Measurements from ENCODE around the gene C10orf90.

Gene C10orf90

DNA sequence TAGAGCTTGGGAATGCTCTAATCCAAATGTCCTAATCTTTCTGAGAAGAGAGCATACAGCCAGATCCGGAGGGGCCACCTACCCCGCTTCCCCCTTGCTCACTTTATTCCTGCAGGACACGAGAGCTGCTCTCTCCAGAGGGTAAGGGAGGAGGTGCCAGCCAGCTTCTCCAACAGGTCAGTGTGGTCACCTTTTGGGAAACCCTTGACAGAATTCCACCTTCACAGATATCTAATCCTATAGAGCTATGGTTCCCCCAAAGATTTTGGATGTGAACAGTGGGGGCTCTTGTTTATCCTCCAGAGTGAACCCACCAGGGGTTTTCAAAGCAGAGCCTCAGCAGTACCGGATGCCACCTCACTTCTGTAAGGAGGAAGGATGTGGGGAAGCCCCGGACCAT is 34.6 kb upstream of the C10orf90 start:
- TF ChIP-seq, protein P1, sequence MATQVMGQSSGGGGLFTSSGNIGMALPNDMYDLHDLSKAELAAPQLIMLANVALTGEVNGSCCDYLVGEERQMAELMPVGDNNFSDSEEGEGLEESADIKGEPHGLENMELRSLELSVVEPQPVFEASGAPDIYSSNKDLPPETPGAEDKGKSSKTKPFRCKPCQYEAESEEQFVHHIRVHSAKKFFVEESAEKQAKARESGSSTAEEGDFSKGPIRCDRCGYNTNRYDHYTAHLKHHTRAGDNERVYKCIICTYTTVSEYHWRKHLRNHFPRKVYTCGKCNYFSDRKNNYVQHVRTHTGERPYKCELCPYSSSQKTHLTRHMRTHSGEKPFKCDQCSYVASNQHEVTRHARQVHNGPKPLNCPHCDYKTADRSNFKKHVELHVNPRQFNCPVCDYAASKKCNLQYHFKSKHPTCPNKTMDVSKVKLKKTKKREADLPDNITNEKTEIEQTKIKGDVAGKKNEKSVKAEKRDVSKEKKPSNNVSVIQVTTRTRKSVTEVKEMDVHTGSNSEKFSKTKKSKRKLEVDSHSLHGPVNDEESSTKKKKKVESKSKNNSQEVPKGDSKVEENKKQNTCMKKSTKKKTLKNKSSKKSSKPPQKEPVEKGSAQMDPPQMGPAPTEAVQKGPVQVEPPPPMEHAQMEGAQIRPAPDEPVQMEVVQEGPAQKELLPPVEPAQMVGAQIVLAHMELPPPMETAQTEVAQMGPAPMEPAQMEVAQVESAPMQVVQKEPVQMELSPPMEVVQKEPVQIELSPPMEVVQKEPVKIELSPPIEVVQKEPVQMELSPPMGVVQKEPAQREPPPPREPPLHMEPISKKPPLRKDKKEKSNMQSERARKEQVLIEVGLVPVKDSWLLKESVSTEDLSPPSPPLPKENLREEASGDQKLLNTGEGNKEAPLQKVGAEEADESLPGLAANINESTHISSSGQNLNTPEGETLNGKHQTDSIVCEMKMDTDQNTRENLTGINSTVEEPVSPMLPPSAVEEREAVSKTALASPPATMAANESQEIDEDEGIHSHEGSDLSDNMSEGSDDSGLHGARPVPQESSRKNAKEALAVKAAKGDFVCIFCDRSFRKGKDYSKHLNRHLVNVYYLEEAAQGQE (IDR thresholded peaks at IDR 0.05; ENCODE audit: low read depth), result no peak
- TF ChIP-seq EP300 (IDR thresholded peaks at IDR 0.05; ENCODE audit: borderline replicate concordance), result no peak
- TF ChIP-seq TAF1 (IDR thresholded peaks at IDR 0.05; ENCODE audit: low read depth), result no peak
- TF ChIP-seq CEBPB (IDR thresholded peaks at IDR 0.05), result no peak

DNA sequence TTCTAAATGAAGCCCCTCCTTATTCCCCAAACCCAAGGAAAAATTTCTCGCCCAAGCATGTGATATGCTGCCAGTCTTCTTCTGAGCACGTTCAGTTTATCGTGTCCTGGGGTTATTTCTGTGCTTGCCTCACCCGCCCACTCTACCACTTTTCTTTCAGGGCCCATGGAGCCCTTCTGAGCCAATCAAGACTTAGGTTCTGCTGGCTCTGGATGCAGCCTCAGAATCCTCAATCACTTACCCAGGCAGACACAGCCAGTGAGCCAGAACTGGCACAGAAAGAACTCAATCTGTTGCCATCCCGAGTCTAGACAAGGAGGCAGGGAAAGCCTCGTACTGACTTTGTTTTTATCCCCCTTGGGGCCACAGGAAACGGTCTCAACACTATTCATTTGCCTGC is 34.2 kb upstream of the C10orf90 start:
- no peak for TF ChIP-seq ZBTB7A (IDR thresholded peaks at IDR 0.05; ENCODE audit: low read depth)
- no peak for TF ChIP-seq EP300 (IDR thresholded peaks at IDR 0.05; ENCODE audit: borderline replicate concordance)
- no peak for TF ChIP-seq TAF1 (IDR thresholded peaks at IDR 0.05; ENCODE audit: low read depth)
- TF ChIP-seq CREB1 (IDR thresholded peaks at IDR 0.05; ENCODE audit: low read depth), result no peak
- TF ChIP-seq FOXM1 (IDR thresholded peaks at IDR 0.05; ENCODE audit: borderline replicate concordance, low read depth), result no peak

DNA sequence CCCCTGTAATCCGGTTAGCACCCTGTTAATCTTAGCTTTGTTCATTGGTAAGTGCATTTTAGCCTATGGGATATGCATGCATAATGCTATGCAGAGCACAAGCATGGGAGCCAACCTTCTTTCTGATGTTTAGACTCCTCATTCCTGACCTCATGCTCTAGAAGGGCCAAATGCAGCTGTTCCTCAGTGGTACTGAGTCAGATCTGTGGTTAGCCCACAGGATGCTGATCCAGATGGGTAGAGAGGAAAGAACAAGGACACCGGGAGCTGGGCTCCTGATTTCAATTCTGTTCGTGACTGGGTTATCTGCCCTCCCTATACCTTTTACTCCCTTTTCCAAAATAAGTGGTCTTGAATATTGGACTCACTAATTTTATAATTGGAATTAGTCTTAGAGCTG is 31.7 kb upstream of the C10orf90 start:
- no peak for TF ChIP-seq TAF1 (IDR thresholded peaks at IDR 0.05; ENCODE audit: low read depth)
- no peak for TF ChIP-seq RAD21 (IDR thresholded peaks at IDR 0.05; ENCODE audit: low read depth)

DNA sequence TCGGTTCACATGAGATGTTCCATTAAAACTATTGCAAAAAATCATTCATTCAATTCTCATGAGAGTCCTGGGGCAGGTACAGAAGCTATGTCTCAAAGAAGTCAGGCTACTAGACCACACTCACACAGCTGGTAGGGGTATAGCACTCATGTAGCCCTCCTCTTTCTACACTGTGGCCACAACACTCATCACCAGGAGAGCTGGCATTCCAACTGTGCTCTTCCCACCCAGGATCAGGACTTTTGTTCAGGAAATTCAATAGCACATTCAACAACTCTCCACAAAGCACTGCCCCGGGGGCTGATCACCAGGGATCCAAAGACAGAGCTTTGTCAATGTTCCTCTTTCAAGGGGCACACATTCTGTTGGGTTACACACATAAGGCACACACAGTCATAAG is 31.0 kb upstream of the C10orf90 start:
- TF ChIP-seq YY1 (IDR thresholded peaks at IDR 0.05; ENCODE audit: low read depth) (no peak), CEBPB (IDR thresholded peaks at IDR 0.05) (no peak), ZBTB7A (IDR thresholded peaks at IDR 0.05; ENCODE audit: low read depth) (no peak), FOXM1 (IDR thresholded peaks at IDR 0.05; ENCODE audit: borderline replicate concordance, low read depth) (no peak), EGR1 (IDR thresholded peaks at IDR 0.05) (no peak), TCF12 (IDR thresholded peaks at IDR 0.05; ENCODE audit: low read depth) (no peak), TAF1 (IDR thresholded peaks at IDR 0.05; ENCODE audit: low read depth) (no peak), RAD21 (IDR thresholded peaks at IDR 0.05; ENCODE audit: low read depth) (no peak), TEAD4 (IDR thresholded peaks at IDR 0.05) (no peak), EP300 (IDR thresholded peaks at IDR 0.05; ENCODE audit: borderline replicate concordance) (no peak), NFIC (IDR thresholded peaks at IDR 0.05) (no peak), CREB1 (IDR thresholded peaks at IDR 0.05; ENCODE audit: low read depth) (no peak)
- TF ChIP-seq, protein P1 (IDR thresholded peaks at IDR 0.05; ENCODE audit: low read depth), result no peak
- TF ChIP-seq, protein P2, sequence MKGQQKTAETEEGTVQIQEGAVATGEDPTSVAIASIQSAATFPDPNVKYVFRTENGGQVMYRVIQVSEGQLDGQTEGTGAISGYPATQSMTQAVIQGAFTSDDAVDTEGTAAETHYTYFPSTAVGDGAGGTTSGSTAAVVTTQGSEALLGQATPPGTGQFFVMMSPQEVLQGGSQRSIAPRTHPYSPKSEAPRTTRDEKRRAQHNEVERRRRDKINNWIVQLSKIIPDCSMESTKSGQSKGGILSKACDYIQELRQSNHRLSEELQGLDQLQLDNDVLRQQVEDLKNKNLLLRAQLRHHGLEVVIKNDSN (IDR thresholded peaks at IDR 0.05), result no peak
- TF ChIP-seq, protein P3, sequence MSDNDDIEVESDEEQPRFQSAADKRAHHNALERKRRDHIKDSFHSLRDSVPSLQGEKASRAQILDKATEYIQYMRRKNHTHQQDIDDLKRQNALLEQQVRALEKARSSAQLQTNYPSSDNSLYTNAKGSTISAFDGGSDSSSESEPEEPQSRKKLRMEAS (IDR thresholded peaks at IDR 0.05), result no peak

DNA sequence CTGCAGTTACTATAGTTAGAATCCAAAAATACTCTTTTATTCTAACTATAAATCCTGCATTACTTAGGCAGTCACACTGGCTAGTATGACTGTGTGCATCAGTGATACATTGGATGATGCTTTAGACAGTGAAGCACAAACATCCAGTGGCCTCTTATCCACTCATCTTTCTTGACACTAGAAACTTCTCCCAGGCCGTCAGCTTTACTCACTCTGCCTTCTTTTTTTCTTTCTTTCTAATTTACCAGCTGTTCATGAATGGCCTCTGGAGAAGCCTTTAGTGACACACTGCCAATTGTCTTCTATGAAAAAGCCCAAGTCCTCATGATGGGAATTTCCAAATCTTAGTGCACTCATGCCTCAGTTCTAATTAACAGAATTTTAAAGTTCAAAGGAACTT is 26.2 kb upstream of the C10orf90 start:
- TF ChIP-seq, protein P3 (IDR thresholded peaks at IDR 0.05), result no peak
- TF ChIP-seq TAF1 (IDR thresholded peaks at IDR 0.05; ENCODE audit: low read depth) (no peak), EP300 (IDR thresholded peaks at IDR 0.05; ENCODE audit: borderline replicate concordance) (no peak)

DNA sequence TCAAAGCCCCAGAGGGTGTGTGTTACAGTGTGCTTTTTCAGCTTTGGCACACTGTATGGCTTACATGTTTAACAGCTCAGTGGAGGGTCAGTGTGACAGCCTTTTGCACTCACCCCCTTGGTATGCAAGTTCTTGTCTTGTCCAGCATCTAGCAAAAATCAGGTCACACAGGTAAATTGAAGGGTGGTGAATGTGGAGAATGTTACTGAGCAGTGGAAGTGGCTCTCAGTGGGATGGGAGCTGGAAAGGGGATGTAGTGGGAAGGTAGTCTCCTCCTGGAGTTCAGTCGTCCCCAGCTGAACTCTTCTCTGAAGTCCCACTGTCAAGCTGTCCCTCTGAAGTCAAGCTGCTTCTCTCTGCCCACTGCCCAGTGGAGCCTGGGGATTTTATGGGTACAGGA is 21.0 kb upstream of the C10orf90 start:
- TF ChIP-seq FOXM1 (IDR thresholded peaks at IDR 0.05; ENCODE audit: borderline replicate concordance, low read depth), result no peak
- no peak for TF ChIP-seq EP300 (IDR thresholded peaks at IDR 0.05; ENCODE audit: borderline replicate concordance)

DNA sequence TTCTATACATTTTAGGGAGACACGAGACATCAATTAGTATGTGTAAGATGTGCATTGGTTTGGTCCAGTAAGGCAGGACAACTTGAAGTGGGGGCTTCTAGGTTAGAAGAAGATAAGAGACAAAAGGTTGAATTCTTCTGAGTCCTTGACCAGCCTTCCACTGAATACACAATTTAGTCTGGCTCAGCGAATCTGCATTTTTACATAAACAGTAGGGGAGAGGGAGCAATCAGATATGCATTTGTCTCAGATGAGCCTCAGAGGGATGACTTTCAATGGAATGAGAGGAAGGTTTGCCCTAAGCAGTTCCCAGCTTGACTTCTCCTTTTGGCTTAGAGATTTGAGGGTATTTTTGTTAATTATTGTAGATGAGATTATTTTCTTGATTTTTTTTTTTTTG is 20.0 kb upstream of the C10orf90 start:
- TF ChIP-seq CREB1 (IDR thresholded peaks at IDR 0.05; ENCODE audit: low read depth), result no peak
- no peak for TF ChIP-seq TAF1 (IDR thresholded peaks at IDR 0.05; ENCODE audit: low read depth)
- no peak for TF ChIP-seq TEAD4 (IDR thresholded peaks at IDR 0.05)

DNA sequence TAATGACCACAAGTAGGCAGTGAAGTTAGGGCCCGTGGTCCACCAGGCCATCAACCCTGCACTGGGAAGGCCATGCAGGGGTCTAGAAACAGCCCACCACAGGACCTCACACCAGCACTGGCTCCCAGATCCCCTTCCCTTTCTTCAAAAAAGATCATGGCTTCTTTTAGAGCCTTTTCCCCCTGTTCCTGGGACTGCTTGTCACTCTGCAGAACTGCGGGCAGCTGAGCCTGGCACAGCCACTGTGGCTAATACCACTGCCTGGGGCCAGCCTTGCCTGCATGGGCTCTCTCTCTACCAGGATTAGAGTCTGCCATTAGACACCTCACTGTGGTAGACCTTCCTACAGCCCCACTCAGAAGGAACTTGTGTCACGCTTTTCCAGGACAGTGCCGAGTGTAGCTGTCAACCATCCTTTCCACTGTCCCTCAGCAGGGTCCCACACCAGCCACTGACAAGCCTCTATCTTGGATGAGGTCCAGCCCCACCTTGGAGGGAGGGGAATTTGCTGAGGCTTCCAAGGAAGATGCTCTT is 19.0 kb upstream of the C10orf90 start:
- TF ChIP-seq CEBPB (IDR thresholded peaks at IDR 0.05) (no peak), TCF12 (IDR thresholded peaks at IDR 0.05; ENCODE audit: low read depth) (no peak), FOXM1 (IDR thresholded peaks at IDR 0.05; ENCODE audit: borderline replicate concordance, low read depth) (no peak), EGR1 (IDR thresholded peaks at IDR 0.05) (no peak), ZBTB7A (IDR thresholded peaks at IDR 0.05; ENCODE audit: low read depth) (no peak)

All from Ishikawa (cell line).